ENCODE measurements around the gene MANBA. TPM values are rescaled to one million over a fixed set of nuclear protein-coding genes. Genes with fewer than 3 reads are reported as not detected.

The MANBA gene
- total and polyA plus RNA-seq, 2 of the 13 experiments (the other 11 are each of a cell fraction or from before 2014, with no cell fraction given), result 11.7 to 33.3 TPM

DNA sequence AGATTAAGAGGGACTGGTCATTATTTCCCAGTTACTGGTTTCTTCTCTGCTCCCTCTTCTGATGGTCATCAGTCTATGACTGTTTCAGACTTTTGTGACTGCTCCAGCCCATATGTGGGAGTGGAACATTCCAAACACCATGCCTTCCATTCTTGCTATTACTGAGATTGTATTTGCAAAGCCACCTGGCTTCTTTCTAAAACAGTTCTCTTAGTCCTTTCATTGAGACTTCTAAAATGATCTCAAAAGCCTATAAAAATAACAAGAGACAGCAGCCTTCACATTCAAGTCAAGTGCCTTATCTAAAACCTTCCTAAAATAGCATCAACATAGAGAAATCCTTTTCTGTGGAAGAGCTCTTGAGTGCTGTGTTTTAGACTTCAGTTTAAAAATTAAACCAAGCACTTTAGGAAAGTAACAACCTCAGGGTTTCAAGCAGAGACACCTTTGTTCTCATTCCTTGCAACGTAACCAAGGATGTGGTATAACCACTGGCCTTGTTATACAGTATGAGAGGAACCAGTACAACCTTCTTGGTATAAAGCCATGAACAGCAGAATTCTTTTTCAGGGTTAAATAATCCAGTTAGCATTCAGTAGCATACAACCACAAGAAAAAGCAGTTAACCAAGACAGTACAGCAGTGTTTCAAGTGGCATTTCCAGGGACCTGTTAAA is 162.5 kb downstream of the MANBA start:
- 100% methylated on average over 1 of the region's 1 CpG for WGBS (ENCODE audit: low lambda C conversion rate)
- Histone ChIP-seq H3K4me2 (ENCODE audit: low read depth, low read length) (no peak overlapping the region), H3K27me3 (ENCODE audit: control insufficient read depth in 1 of 2, insufficient read depth in 2 of 2, low read length in 2 of 2) (no peaks in the 10 kb centered on the region), H4K20me1 (ENCODE audit: insufficient read depth, low read length) (no peaks in the 10 kb centered on the region), H2AFZ (ENCODE audit: low read length) (no peak overlapping the region), H3K36me3 (replicated peaks in 1 of 2; ENCODE audit: control insufficient read depth in 1 of 2, insufficient read depth in 2 of 2, low read length in 2 of 2) (peaks cover 17 to 71% of the 10 kb centered on the region in 2 experiments), H3K4me3 (replicated peaks in 1 of 3; ENCODE audit: insufficient read depth in 1 of 3, low read depth in 2 of 3, low read length in 3 of 3) (no peak overlapping the region), H3K9ac (ENCODE audit: insufficient read depth, low read depth, low read length) (no peak overlapping the region), H3K79me2 (ENCODE audit: insufficient read depth, low read length) (no peaks in the 10 kb centered on the region), H3K27ac (ENCODE audit: extremely low read length, insufficient read depth, low read length) (no peak overlapping the region), H3K9me3 (ENCODE audit: low read length) (no peaks in the 10 kb centered on the region), H3K4me1 (ENCODE audit: insufficient read depth, low read length) (no peaks in the 10 kb centered on the region)
- intact Hi-C loops (cut with micrococcal nuclease; ENCODE audit: unreplicated experiment) (no loop called here), in situ Hi-C loops (cut with HindIII; ENCODE audit: extremely low pct_ligation_motif_present, low pct_unique_long_range_greater_than_20kb) (no loop called here)
- DNase-seq (ENCODE audit: low spot score) (no peak), FAIRE-seq (no peak), ATAC-seq (no peak)
- ChIA-PET CTCF (ENCODE audit: low intra/inter-chr PET ratio, low total read pairs) (no interaction called here), POLR2A (no interaction called here)
- TF ChIP-seq NCOA5 (CRISPR knock-in tag; IDR thresholded peaks at IDR 0.05), result no peak
- no peak for TF ChIP-seq ZNF556 (CRISPR knock-in tag; IDR thresholded peaks at IDR 0.05; ENCODE audit: borderline replicate concordance)
- TF ChIP-seq, protein P1, sequence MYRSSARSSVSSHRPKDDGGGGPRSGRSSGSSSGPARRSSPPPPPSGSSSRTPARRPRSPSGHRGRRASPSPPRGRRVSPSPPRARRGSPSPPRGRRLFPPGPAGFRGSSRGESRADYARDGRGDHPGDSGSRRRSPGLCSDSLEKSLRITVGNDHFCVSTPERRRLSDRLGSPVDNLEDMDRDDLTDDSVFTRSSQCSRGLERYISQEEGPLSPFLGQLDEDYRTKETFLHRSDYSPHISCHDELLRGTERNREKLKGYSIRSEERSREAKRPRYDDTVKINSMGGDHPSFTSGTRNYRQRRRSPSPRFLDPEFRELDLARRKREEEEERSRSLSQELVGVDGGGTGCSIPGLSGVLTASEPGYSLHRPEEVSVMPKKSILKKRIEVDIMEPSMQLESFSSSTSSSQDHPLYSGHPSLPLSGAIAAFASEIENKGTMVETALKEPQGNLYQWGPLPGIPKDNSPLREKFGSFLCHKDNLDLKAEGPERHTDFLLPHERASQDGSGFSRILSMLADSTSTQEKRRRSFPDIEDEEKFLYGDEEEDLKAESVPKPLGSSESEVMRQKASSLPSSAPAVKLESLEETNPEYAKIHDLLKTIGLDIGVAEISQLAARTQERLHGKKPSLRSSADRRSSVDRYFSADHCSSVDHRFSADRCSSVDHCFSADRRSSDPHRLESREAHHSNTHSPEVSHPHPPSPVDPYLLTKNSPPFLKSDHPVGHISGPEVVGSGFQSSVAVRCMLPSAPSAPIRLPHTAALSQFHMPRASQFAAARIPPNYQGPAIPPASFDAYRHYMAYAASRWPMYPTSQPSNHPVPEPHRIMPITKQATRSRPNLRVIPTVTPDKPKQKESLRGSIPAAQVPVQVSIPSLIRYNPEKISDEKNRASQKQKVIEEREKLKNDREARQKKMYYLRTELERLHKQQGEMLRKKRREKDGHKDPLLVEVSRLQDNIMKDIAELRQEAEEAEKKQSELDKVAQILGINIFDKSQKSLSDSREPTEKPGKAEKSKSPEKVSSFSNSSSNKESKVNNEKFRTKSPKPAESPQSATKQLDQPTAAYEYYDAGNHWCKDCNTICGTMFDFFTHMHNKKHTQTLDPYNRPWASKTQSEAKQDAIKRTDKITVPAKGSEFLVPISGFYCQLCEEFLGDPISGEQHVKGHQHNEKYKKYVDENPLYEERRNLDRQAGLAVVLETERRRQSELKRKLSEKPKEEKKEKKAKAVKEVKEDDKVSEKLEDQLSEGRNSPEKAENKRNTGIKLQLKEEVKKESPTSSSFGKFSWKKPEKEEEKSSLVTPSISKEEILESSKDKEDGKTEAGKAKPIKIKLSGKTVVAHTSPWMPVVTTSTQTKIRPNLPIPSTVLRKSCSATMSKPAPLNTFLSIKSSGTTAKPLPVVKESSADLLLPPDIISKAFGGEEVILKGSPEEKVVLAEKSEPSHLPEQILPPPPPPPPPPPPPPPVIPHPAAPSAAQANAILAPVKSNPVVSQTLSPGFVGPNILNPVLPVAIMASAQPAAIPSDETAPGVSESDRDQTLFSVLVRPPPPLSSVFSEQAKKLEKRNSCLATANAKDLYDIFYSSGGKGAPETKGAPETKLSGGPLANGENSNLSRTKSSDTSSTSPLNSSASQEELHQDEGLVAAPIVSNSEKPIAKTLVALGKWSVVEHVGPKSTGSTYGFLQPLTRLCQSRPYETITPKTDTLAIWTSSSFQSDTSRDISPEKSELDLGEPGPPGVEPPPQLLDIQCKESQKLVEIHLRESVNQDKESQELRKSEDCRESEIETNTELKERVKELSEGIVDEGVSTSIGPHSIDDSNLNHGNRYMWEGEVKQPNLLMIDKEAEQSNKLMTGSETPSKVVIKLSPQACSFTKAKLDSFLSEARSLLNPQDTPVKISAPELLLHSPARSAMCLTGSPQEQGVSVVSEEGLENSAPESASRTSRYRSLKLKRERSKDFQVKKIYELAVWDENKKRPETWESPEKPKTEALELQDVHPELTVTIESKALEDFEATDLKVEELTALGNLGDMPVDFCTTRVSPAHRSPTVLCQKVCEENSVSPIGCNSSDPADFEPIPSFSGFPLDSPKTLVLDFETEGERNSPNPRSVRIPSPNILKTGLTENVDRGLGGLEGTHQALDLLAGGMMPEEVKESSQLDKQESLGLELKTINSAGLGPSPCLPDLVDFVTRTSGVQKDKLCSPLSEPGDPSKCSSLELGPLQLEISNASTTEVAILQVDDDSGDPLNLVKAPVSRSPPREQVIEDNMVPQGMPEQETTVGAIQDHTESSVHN (CRISPR knock-in tag; IDR thresholded peaks at IDR 0.05), result no peak
- no peak for TF ChIP-seq ZNF10 (CRISPR knock-in tag; IDR thresholded peaks at IDR 0.05; ENCODE audit: borderline replicate concordance, low read depth)
- BruUV-seq (replicated peaks), result no TSS peak
